ENCODE measurements around the gene ZZZ3.

The ZZZ3 gene

GRCh38 chr1:77672374-77672773, 10.1 kb downstream of the ZZZ3 start:
- FAIRE-seq = no peak
- TF ChIP-seq POLR2A (IDR thresholded peaks at IDR 0.05; ENCODE audit: low read depth, low read length) (no peak), POLR2AphosphoS5 (IDR thresholded peaks at IDR 0.05; ENCODE audit: low read depth, low read length) (no peak), TAF1 (IDR thresholded peaks at IDR 0.05; ENCODE audit: low read depth, low read length) (no peak), PAX5 (IDR thresholded peaks at IDR 0.05; ENCODE audit: insufficient read depth, low read length, severe bottlenecking) (no peak), SPI1 (IDR thresholded peaks at IDR 0.05; ENCODE audit: low read depth, low read length) (no peak), POU2F2 (IDR thresholded peaks at IDR 0.05; ENCODE audit: low read depth, low read length) (no peak)
- no peak for DNase-seq (ENCODE audit: insufficient read length, low spot score)

- DNase-seq (ENCODE audit: insufficient read length, low spot score) = no peak
- no peak for TF ChIP-seq POLR2AphosphoS5 (IDR thresholded peaks at IDR 0.05; ENCODE audit: low read depth, low read length)
- no peak for TF ChIP-seq PAX5 (IDR thresholded peaks at IDR 0.05; ENCODE audit: insufficient read depth, low read length, severe bottlenecking)
- no peak for TF ChIP-seq POLR2A (IDR thresholded peaks at IDR 0.05; ENCODE audit: low read depth, low read length)
- no peak for TF ChIP-seq TAF1 (IDR thresholded peaks at IDR 0.05; ENCODE audit: low read depth, low read length)
- TF ChIP-seq SPI1 (IDR thresholded peaks at IDR 0.05; ENCODE audit: low read depth, low read length) = no peak
- TF ChIP-seq POU2F2 (IDR thresholded peaks at IDR 0.05; ENCODE audit: low read depth, low read length) = no peak
- FAIRE-seq = peak; percentile 20
Observed at GRCh38 chr1:77671836-77672235, 10.6 kb downstream of the ZZZ3 start.

- no peak for DNase-seq (ENCODE audit: insufficient read length, low spot score)
- no peak for FAIRE-seq
- no peak for TF ChIP-seq POLR2AphosphoS5 (IDR thresholded peaks at IDR 0.05; ENCODE audit: low read depth, low read length)
- no peak for TF ChIP-seq TAF1 (IDR thresholded peaks at IDR 0.05; ENCODE audit: low read depth, low read length)
- no peak for TF ChIP-seq PAX5 (IDR thresholded peaks at IDR 0.05; ENCODE audit: insufficient read depth, low read length, severe bottlenecking)
- TF ChIP-seq POLR2A (IDR thresholded peaks at IDR 0.05; ENCODE audit: low read depth, low read length) = no peak
- TF ChIP-seq SPI1 (IDR thresholded peaks at IDR 0.05; ENCODE audit: low read depth, low read length) = no peak
- TF ChIP-seq POU2F2 (IDR thresholded peaks at IDR 0.05; ENCODE audit: low read depth, low read length) = no peak
Observed at GRCh38 chr1:77670330-77670729, 12.1 kb downstream of the ZZZ3 start.

- no peak for FAIRE-seq
- DNase-seq (ENCODE audit: insufficient read length, low spot score) = no peak
- TF ChIP-seq PAX5 (IDR thresholded peaks at IDR 0.05; ENCODE audit: insufficient read depth, low read length, severe bottlenecking) (no peak), POLR2A (IDR thresholded peaks at IDR 0.05; ENCODE audit: low read depth, low read length) (no peak)
Observed at GRCh38 chr1:77668924-77669449, 13.5 kb downstream of the ZZZ3 start.

- TF ChIP-seq POU2F2 (IDR thresholded peaks at IDR 0.05; ENCODE audit: low read depth, low read length) = no peak
- no peak for TF ChIP-seq POLR2A (IDR thresholded peaks at IDR 0.05; ENCODE audit: low read depth, low read length)
- TF ChIP-seq TAF1 (IDR thresholded peaks at IDR 0.05; ENCODE audit: low read depth, low read length) = no peak
- no peak for TF ChIP-seq POLR2AphosphoS5 (IDR thresholded peaks at IDR 0.05; ENCODE audit: low read depth, low read length)
- TF ChIP-seq SPI1 (IDR thresholded peaks at IDR 0.05; ENCODE audit: low read depth, low read length) = no peak
- DNase-seq (ENCODE audit: insufficient read length, low spot score) (no peak), FAIRE-seq (peak; percentile 41)
Observed at GRCh38 chr1:77664939-77665516, 17.4 kb downstream of the ZZZ3 start.

- TF ChIP-seq POU2F2 (IDR thresholded peaks at IDR 0.05; ENCODE audit: low read depth, low read length) (no peak), POLR2AphosphoS5 (IDR thresholded peaks at IDR 0.05; ENCODE audit: low read depth, low read length) (no peak), POLR2A (IDR thresholded peaks at IDR 0.05; ENCODE audit: low read depth, low read length) (no peak), PAX5 (IDR thresholded peaks at IDR 0.05; ENCODE audit: insufficient read depth, low read length, severe bottlenecking) (no peak), TAF1 (IDR thresholded peaks at IDR 0.05; ENCODE audit: low read depth, low read length) (no peak), SPI1 (IDR thresholded peaks at IDR 0.05; ENCODE audit: low read depth, low read length) (no peak)
- FAIRE-seq (no peak), DNase-seq (ENCODE audit: insufficient read length, low spot score) (no peak)
Observed at GRCh38 chr1:77661696-77662095, 20.8 kb downstream of the ZZZ3 start.

GRCh38 chr1:77659879-77660593, 22.4 kb downstream of the ZZZ3 start:
- TF ChIP-seq SPI1 (IDR thresholded peaks at IDR 0.05; ENCODE audit: low read depth, low read length) = no peak
- no peak for TF ChIP-seq PAX5 (IDR thresholded peaks at IDR 0.05; ENCODE audit: insufficient read depth, low read length, severe bottlenecking)
- TF ChIP-seq TAF1 (IDR thresholded peaks at IDR 0.05; ENCODE audit: low read depth, low read length) = no peak
- no peak for TF ChIP-seq POLR2A (IDR thresholded peaks at IDR 0.05; ENCODE audit: low read depth, low read length)
- TF ChIP-seq POU2F2 (IDR thresholded peaks at IDR 0.05; ENCODE audit: low read depth, low read length) = no peak
- TF ChIP-seq POLR2AphosphoS5 (IDR thresholded peaks at IDR 0.05; ENCODE audit: low read depth, low read length) = no peak
- DNase-seq (ENCODE audit: insufficient read length, low spot score) = no peak
- FAIRE-seq = no peak

- DNase-seq (ENCODE audit: insufficient read length, low spot score) = no peak
- TF ChIP-seq POLR2AphosphoS5 (IDR thresholded peaks at IDR 0.05; ENCODE audit: low read depth, low read length) = no peak
- TF ChIP-seq TAF1 (IDR thresholded peaks at IDR 0.05; ENCODE audit: low read depth, low read length) = no peak
- no peak for TF ChIP-seq POU2F2 (IDR thresholded peaks at IDR 0.05; ENCODE audit: low read depth, low read length)
- TF ChIP-seq PAX5 (IDR thresholded peaks at IDR 0.05; ENCODE audit: insufficient read depth, low read length, severe bottlenecking) = no peak
- TF ChIP-seq POLR2A (IDR thresholded peaks at IDR 0.05; ENCODE audit: low read depth, low read length) = no peak
- no peak for TF ChIP-seq SPI1 (IDR thresholded peaks at IDR 0.05; ENCODE audit: low read depth, low read length)
- no peak for FAIRE-seq
Observed at GRCh38 chr1:77658271-77658670, 24.2 kb downstream of the ZZZ3 start.

GRCh38 chr1:77655431-77655974, 27.0 kb downstream of the ZZZ3 start:
- DNase-seq (ENCODE audit: insufficient read length, low spot score) (no peak), FAIRE-seq (no peak)
- TF ChIP-seq PAX5 (IDR thresholded peaks at IDR 0.05; ENCODE audit: insufficient read depth, low read length, severe bottlenecking) (no peak), POLR2A (IDR thresholded peaks at IDR 0.05; ENCODE audit: low read depth, low read length) (no peak), POLR2AphosphoS5 (IDR thresholded peaks at IDR 0.05; ENCODE audit: low read depth, low read length) (no peak), SPI1 (IDR thresholded peaks at IDR 0.05; ENCODE audit: low read depth, low read length) (no peak), POU2F2 (IDR thresholded peaks at IDR 0.05; ENCODE audit: low read depth, low read length) (no peak), TAF1 (IDR thresholded peaks at IDR 0.05; ENCODE audit: low read depth, low read length) (no peak)
